ENCODE results near the gene CCDC157.
"Not testable (repeated sequence)": the region's sequence is repeated elsewhere in the genome, so short reads cannot be mapped to it uniquely, and the experiment has no call there.

CCDC157 gene

DNA sequence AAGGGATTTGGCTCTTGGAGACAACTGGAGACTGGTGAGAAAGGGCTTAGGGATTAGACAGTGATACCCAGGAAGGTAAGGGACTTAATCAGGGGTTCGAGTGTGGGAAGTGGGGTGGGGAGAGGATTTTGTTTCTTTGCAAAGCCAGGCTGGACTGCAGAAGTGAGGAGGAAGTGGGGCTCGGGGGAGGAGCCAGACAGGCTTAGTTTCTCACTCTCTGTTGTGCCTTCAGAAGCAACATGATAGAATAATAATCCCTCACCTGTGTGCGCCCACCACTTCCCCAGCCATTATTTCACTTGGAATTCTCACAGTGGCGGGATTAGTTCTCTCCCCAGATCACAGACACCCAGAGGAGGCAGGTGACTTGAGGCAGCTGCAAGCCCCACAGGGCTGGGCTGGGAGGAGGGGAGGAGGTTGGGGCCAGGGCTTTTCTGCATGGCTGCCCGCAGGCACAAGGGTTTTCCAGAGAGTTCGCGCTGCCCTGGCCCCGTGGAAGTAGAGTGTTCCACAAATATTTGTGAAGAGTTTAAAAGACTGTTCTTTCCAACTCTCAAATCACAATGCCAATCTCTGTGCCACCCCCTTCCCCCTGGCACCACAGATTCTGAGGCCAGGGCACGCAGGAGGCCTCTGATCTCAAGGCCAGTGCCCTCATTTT lies 36.0 kb downstream of the CCDC157 start:
- DNase-seq: no peak

DNA sequence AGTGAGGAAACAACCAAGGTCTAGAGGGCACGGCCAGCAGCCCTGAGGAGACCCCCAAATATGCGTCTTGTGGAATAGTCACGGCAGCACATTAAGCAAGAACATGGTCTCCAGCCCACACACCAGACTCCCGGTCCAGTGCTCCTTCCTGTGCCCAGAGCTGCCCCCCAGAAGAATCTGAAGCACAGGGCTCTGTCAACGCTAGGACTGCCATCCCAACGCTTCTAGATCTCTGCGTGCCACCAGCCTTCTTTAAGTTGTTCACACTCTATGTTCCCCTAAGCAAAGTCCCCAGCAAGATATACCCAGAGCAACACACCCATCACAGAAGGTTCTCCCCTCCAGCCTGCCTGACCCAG lies 36.5 kb downstream of the CCDC157 start:
- no peak for DNase-seq

GRCh38 chr22:30393885-30394284 lies 37.1 kb downstream of the CCDC157 start:
- no peak for DNase-seq

DNA sequence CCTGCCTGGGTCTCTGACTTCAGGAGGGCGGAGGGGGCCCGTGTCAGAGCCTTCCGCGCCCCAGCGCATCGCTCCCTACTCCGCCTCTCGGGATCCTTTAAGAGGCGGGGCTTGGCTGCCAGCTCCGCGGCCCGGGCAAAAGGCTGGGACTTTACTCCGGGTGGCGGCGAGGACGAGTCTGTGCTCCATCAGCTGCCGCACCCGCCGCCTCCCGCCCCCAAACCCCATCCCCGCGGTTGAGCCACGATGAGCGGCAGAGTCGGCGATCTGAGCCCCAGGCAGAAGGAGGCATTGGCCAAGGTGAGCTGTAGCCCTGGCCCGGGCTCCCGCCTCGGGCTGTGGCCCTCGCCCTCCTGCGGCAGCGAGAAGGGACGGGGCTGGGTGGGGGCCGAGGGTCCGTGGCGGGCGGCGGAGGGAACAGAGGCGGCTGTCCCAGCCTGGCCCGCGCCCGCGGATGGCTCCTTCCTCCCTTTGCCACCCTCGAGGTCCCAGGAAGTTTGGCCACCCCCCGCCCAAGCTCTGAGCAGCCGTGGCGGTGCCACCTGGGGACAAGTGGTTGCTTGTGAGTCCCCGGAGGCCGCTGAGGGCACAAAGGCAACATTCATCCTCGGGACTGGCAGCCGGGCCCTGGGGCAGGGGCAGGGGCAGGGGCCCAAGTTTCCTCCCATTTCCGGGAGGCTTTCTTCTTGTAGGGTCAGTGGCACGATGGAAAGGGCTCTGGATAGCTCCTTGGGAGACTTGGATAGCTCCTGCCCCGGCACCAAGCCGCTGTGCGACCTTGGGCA lies 40.3 kb downstream of the CCDC157 start, which contains the start of gene SEC14L2:
TSS of gene SEC14L2 (plus strand) at position 148 of the 785 bp plus-strand sequence. CDS start at position 247, 99 bp downstream.
- peak; percentile 79 for DNase-seq

GRCh38 chr22:30397656-30398635 lies 41.1 kb downstream of the CCDC157 start:
- DNase-seq: no peak

DNA sequence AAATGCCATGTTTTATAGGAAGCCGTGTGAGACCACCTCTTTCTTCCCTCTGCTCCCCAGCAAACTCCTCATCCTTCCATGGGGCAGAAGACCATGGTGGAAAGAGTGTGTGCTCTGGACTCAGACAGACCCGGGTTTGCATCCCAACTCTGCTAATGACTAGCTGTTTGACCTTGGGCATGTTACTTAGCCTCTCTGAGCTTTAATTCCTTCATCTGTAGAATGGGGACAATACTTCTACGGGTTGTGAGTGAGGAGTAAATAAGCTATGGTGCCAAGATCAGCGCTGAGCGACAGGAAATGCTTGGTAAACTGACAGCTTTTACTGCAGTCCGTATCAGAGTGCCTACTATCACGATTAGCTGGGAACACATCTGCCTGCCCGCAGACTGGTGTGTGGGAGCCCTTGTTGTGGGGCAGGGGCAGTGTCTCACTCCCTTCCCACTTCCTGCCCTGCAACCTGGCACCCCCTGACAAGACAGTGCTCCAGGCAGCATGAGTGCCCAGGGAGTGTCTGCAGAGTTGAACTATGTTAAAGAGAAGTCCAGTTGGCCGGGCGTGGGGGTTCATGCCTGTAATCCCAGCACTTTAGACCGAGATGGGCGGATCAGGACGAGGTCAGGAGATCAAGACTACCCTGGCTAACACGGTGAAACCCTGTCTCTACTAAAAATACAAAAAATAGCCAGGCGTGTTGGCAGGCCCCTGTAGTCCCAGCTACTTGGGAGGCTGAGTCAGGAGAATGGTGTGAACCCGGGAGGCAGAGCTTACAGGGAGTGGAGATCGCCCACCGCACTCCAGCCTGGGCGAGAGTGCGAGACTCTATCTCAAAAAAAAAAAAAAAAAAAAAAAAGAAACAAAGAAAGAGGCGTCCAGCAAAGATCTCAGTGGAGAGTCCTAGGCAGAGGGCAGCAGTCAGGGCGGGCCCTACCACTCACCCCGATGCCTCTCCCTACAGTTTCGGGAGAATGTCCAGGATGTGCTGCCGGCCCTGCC lies 42.2 kb downstream of the CCDC157 start:
- DNase-seq: no peak

DNA sequence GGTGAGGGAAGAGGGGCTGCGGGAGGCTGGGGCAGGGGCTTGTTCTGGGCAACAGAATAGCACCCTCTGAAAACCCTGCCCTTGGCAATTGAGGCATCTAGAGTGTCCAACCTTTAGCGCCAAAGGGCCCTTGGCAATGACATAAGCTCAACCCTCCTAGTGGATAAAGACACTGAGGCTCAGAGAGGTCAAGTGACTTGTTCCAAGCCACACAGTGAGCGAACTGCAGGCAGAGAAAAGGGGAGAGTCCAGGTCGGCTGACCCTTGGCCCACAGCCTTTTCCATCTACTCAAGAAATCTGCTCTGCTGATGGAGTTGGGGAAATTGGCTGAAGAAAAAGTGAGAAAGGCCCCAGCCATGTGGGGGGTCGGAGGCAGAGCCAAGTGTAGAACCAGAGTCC lies 42.9 kb downstream of the CCDC157 start:
- DNase-seq: no peak

DNA sequence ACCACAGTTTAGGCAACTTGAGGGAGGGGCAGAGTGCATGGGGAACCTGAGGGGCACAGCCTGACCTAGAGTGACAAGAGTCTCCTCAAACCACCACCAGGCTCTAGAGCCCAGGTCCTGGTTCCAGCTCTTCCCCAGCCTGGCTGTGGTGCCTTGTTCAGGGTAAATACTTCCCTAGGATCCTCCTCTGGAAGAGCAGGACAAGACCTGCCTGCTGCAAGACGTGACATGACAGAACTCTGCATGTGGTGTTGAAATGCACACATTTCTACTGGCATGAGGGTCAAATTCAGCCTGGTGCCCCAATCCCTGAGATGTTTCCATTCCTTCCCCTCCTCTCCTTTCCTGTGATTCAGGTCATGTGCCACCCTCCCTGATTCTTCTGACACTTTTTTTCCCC lies 43.4 kb downstream of the CCDC157 start:
- DNase-seq: no peak

GRCh38 chr22:30401024-30401423 lies 44.2 kb downstream of the CCDC157 start:
- DNase-seq: not testable (repeated sequence)

DNA sequence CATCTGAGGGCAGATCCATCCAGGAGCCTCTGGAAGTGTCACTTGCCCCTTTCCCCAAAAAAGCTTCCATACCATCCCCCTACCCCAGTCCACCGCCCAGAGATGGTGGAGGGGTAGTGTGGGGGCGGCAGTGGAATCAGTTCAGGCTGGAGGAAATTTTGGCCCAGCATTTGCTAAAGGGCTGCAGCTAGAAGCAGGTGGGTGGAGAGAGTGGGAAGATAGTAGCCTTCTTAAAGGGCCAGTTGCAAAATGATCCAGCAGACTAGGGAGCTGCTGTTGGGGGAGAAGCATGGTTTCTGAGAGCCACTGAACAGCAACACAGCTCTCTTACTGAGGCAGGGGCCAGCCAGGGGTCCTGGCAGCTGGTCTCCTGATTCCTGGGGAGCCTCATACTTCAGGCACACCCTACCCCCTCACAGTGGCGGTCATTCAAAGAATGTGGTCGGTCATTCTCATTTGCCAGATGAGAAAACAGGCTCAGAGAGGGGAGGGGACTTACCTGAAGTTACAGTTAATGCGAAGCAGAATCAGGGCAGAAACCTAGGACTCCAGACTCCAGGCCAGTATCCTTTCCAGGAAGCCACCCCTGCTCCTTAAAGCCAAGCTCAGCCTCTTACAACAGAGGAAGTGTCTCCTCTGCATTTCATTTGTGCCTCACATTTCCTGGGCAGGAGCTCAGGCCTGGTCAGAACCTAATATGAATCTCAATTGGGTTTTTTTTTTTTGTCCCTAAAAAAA lies 45.4 kb downstream of the CCDC157 start:
- DNase-seq: no peak

- DNase-seq: not testable (repeated sequence)
These were observed 45.9 kb downstream of the CCDC157 start for GRCh38 chr22:30402766-30403104.

DNA sequence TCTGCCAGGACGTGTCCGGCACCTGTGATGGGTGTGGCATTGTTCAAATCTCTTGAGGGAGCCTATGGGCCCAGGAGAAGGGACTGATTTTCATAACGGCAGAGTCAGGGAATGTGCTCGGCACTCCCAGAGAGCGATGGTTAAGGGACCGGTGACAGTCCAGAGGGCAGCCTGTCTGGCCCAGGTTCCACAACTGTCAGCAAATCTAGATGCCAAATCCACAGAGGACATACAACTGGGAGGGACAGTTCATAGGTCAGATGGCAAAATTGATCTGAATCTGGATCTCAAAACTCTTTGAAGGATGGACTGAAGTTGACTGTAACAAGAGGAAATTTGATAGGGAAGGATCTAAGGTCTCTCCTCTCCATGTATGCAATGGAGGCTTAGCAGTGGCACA lies 47.5 kb downstream of the CCDC157 start:
- DNase-seq: no peak

DNA sequence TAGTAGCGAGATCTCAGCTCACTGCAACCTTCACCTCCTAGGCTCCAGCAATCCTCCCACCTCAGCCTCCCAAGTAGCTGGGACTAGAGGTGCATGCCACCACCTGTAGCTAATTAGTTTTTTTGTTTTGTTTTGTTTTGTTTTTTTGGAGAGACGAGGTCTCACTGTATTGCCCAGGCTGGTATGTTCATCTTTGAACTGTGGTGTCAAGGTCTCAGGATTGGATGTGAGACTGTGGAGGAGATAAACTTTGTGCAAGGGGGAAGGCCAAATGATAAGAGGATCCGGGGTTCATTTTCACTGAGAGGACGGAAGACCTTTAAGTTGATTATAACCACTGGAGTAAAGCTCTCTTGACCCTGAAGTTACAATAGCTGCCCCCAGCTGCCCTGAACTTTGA lies 48.9 kb downstream of the CCDC157 start:
- no peak for DNase-seq

DNA sequence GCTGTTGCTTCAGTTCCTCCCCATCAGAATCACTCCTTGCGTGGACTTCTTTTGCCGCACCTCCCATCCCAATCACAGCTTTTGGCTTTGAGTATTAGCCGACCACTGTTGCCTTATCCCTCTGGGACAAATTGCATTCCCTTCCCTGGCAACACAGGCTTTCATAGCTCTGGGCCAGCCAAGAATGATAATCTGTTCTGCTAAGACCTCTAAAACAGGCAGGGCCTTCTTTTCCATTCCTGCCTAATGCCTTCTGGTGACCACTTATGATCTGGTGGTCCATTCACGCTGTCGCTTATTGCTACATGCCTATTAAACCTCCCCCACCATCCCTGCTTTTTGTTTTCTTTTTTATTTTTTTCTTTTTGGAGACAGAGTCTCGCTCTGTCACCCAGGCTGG lies 49.6 kb downstream of the CCDC157 start:
- no peak for DNase-seq

DNA sequence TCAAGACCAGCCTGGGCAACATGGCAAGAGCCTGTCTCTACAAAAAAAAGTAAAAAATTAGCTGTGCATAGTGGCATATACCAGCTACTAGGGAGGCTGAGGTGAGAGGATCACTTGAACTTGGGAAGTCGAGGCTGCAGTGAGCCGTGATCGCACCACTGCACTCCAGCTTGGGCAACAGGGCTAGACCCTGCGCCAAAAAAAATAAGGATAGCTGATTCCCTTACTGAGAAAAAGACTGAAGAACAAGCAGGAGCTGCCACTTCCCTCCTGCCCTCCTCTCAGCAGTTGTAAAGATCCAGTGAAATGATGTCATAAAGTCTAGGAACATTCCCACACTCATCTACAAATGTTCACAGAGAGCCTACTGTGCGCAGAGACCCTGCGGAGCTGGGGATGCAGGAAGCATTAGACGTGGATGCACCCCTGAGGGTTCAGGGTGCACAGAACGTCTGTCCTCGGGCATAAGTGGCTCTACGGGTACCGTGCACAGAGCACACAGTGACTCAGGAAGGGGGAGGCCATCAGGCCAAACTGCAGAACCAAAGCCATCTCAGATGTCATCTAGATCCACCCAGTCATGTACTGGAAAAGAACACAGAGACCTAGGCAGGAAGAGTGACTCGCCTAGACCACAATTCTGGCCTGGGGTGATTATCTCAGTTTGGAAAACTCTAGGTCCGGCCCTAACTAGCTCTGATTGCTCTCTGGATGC lies 51.7 kb downstream of the CCDC157 start:
- no peak for DNase-seq

DNA sequence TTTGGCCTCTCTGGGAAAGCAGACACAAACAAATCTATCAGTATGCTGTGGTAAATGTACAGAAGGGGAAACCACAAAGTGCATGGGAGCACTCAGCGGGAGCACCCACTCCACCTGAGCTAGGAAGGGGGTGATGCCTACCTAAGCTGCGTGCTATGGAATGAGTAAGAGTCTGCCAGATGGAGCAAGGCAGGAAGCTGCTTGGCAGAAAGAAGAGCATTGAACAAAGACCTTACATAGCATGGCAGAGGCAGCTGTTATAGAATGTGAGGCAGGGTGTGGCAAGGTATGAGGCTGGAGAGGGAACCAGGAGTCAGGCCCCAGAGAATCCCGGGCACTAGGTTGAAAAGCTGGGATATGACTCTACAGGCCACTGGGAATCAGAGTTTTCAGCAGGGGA lies 55.0 kb downstream of the CCDC157 start:
- no peak for DNase-seq

GRCh38 chr22:30413001-30413400 lies 56.2 kb downstream of the CCDC157 start:
- no peak for DNase-seq

GRCh38 chr22:30413745-30414524 lies 57.1 kb downstream of the CCDC157 start:
- DNase-seq: no peak

- no peak for DNase-seq
These were observed 57.8 kb downstream of the CCDC157 start for GRCh38 chr22:30414525-30415047.

DNA sequence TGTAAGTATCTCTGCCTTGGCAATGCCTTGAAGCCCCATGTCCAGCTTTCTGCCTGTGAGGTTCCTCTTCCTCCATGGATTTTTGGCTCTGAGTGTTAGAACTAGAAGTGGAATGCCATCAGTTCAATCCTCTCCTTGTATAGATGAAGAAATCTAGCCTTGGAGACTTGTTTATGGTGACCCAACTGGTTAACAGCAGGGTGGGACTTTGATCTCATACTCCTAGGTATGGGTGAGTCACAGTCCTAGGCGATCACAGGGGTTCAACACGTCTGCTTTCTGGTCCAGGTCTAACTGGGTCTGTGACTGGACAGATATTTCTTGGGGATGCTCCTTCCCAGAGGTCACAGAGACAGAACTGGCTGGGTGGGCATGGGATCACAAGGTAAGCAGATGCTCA lies 59.6 kb downstream of the CCDC157 start:
- DNase-seq: no peak

All from activated CD4-positive, alpha-beta T cell treated with anti-CD3 and anti-CD28 coated beads for 48 hours (primary cell).